OCI-LY3 (cell line): ENCODE measurements around the gene AKAP6.

Experiments used
- H2AFZ ChIP-seq: fragments of 200-600, 300-600 bp; shearing (Covaris generic); 2 replicates; pipeline ENCODE4 v1.6.0; 2014; ENCODE audit warnings: antibody characterized with exemption, low read depth, low read length
- H3K27ac ChIP-seq: fragments of 200-600, 300-600 bp; sonication (generic); 2 replicates; pipeline ENCODE4 v1.5.1; 2014; ENCODE audit warnings: mild to moderate bottlenecking, low read length, moderate library complexity, mixed read lengths
- H3K27me3 ChIP-seq: fragments of 200-600, 300-600 bp; sonication (generic); 2 replicates; pipeline ENCODE4 v1.6.1; 2014; ENCODE audit warnings: low read depth, low read length, mixed read lengths
- H3K36me3 ChIP-seq: fragments of 200-600, 300-600 bp; sonication (generic); replicated peaks from 2 replicates; pipeline ENCODE3; 2014; ENCODE audit warnings: low read depth, low read length, mixed read lengths
- H3K4me1 ChIP-seq: fragments of 300-600, 200-600 bp; sonication (generic); 2 replicates; pipeline ENCODE4 v1.6.1; 2014; ENCODE audit warnings: low read length, mixed read lengths
- H3K4me2 ChIP-seq: fragments of 200-600, 300-600 bp; sonication (generic); 2 replicates; pipeline ENCODE4 v1.6.1; 2014; ENCODE audit warnings: low read length, mixed read lengths
- H3K4me3 ChIP-seq: fragments of 300-600, 200-600 bp; sonication (generic); 2 replicates; pipeline ENCODE4 v1.5.1; 2014; ENCODE audit warnings: antibody characterized with exemption, mild to moderate bottlenecking, low read length, moderate library complexity
- H3K79me2 ChIP-seq: fragments of 300-600, 200-600 bp; shearing (Covaris generic); 2 replicates; pipeline ENCODE4 v1.6.1; 2014; ENCODE audit warnings: mild to moderate bottlenecking, low read length, mixed read lengths
- H3K9ac ChIP-seq: fragments of 300-600, 200-600 bp; shearing (Covaris generic); 2 replicates; pipeline ENCODE4 v1.6.0; 2014; ENCODE audit warnings: mild to moderate bottlenecking, low read length, moderate library complexity
- H3K9me3 ChIP-seq: fragments of 200-600, 300-600 bp; shearing (Covaris generic); 2 replicates; pipeline ENCODE4 v1.6.1; 2014; ENCODE audit warnings: low read length, mixed read lengths; ENCODE audit not compliant: insufficient read depth
- H4K20me1 ChIP-seq: fragments of 200-600, 300-600 bp; sonication (generic); 2 replicates; pipeline ENCODE4 v1.6.1; 2016; ENCODE audit warnings: low read length, mixed read lengths; ENCODE audit not compliant: insufficient read depth
- CTCF ChIP-seq: fragments of 200-600, 300-600 bp; sonication (generic); IDR thresholded peaks from 2 replicates; pipeline ENCODE4 v1.5.1; 2014; ENCODE audit warnings: antibody characterized with exemption, low read length, low read depth
- EZH2phosphoT487 ChIP-seq: fragments of 200-600 bp; shearing (Covaris generic); IDR thresholded peaks from 2 replicates; pipeline ENCODE4 v1.6.1; 2018; ENCODE audit warnings: antibody characterized with exemption, mixed run types, low read depth

Gene AKAP6

DNA sequence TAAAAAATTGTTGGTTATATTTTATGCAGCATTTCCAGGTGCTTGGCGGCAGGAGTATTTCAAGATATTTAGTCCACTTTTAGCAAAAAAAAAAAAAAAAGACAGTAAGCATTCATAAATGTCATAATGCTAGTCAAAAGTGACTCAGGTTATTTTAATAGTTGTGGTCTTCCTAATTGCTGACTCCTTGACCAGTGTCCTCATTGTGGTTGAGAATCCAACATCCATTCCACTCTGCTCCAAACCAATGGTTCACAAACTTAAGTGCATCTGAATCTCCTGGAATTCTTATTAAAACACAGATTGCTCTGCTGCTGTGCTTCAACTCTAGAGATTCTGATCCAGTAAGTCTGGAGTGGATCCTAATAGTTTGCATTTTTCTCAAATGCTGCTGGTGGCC lies 71.4 kb downstream of the AKAP6 start:
- Histone ChIP-seq H4K20me1 (no peaks in the 10 kb centered on the region), H3K27me3 (no peaks in the 10 kb centered on the region), H3K9ac (no peak overlapping the region), H3K4me1 (no peaks in the 10 kb centered on the region), H2AFZ (no peak overlapping the region), H3K36me3 (no peaks in the 10 kb centered on the region), H3K9me3 (no peaks in the 10 kb centered on the region), H3K4me3 (no peak overlapping the region), H3K27ac (no peak overlapping the region), H3K79me2 (no peaks in the 10 kb centered on the region), H3K4me2 (no peak overlapping the region)
- TF ChIP-seq EZH2phosphoT487 (no peak), CTCF (no peak)

DNA sequence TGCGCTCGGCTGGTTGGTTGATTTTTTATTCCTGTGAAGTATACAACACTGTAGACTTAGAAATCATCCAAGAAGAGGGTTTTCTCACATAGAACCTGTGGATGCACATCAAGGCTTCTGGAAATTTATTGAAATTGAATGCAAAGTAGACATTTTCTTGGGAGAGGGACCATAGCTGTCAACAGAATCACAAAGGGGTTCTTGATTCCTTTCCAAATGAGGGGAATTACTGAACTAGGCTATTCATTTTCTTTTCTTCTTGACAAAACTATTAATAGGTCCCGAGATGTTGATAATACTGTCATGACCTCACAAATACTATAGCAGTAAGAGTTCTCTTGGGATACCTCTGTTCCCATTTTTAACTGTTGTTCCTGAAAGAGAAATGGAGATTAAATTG lies 73.9 kb downstream of the AKAP6 start:
- Histone ChIP-seq H3K4me2 (no peak overlapping the region), H3K4me1 (no peaks in the 10 kb centered on the region), H4K20me1 (no peaks in the 10 kb centered on the region), H3K36me3 (no peaks in the 10 kb centered on the region), H3K4me3 (no peak overlapping the region), H3K9ac (no peak overlapping the region), H3K79me2 (no peaks in the 10 kb centered on the region), H2AFZ (no peak overlapping the region), H3K27ac (no peak overlapping the region), H3K27me3 (no peaks in the 10 kb centered on the region), H3K9me3 (no peaks in the 10 kb centered on the region)
- TF ChIP-seq CTCF (no peak), EZH2phosphoT487 (no peak)

GRCh38 chr14:32403688-32404087 lies 74.6 kb downstream of the AKAP6 start:
- H2AFZ ChIP-seq, result no peak overlapping the region
- no peak overlapping the region for H3K4me2 ChIP-seq
- no peak overlapping the region for H3K4me3 ChIP-seq
- no peak overlapping the region for H3K27ac ChIP-seq
- no peaks in the 10 kb centered on the region for H3K79me2 ChIP-seq
- H3K27me3 ChIP-seq, result no peaks in the 10 kb centered on the region
- no peaks in the 10 kb centered on the region for H3K36me3 ChIP-seq
- TF ChIP-seq EZH2phosphoT487 (no peak), CTCF (no peak)
- H3K4me1 ChIP-seq, result no peaks in the 10 kb centered on the region
- H4K20me1 ChIP-seq, result no peaks in the 10 kb centered on the region
- no peaks in the 10 kb centered on the region for H3K9me3 ChIP-seq
- no peak overlapping the region for H3K9ac ChIP-seq

GRCh38 chr14:32404784-32405573 lies 75.9 kb downstream of the AKAP6 start:
- H3K4me1 ChIP-seq, result peaks cover 7% of the 10 kb centered on the region; the same call in 1 of the 2 replicates
- H2AFZ ChIP-seq, result no peak overlapping the region
- H3K36me3 ChIP-seq, result no peaks in the 10 kb centered on the region
- H3K4me2 ChIP-seq, result no peak overlapping the region
- no peak overlapping the region for H3K4me3 ChIP-seq
- TF ChIP-seq CTCF (no peak), EZH2phosphoT487 (no peak)
- no peaks in the 10 kb centered on the region for H3K79me2 ChIP-seq
- no peaks in the 10 kb centered on the region for H4K20me1 ChIP-seq
- no peaks in the 10 kb centered on the region for H3K9me3 ChIP-seq
- no peak overlapping the region for H3K27ac ChIP-seq
- H3K9ac ChIP-seq, result no peak overlapping the region
- no peaks in the 10 kb centered on the region for H3K27me3 ChIP-seq
